Measurements from ENCODE around the gene GPN1. TPM values are rescaled to one million over a fixed set of nuclear protein-coding genes. Genes with fewer than 3 reads are reported as not detected.

The GPN1 gene
- total RNA-seq, 1 experiment from 2014 or later = 48.5 TPM

DNA sequence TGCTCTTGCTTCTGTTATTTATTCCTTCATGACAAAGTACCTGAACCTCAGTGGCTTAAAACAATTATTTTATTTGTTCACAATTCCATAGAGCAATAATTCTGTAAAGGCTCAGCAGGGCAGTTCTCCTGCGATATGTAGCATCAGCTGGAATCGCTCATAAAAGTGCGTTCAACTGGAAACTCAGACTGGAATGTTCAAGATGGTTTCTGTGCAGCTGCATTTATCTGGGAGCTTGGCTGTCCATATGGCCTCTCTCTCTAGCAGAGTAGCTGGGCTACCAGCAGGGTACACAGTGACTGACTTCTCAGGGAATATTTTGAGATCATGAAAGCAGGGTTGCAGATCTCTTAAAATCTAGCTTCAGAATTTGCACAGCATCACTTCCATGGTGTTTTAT lies 13.5 kb upstream of the GPN1 start:
- no peaks in the 10 kb centered on the region for H3K9me3 ChIP-seq (ENCODE audit: control insufficient read depth, low read depth, low read length)
- no peak overlapping the region for H2BK120ac ChIP-seq (ENCODE audit: low read depth, low read length, poor library complexity, severe bottlenecking)
- no peak overlapping the region for H3K27ac ChIP-seq (ENCODE audit: insufficient read length, low read depth, low read length)
- H3K79me2 ChIP-seq (ENCODE audit: insufficient read depth, low read length) = no peaks in the 10 kb centered on the region
- H2BK12ac ChIP-seq (ENCODE audit: insufficient read length, low read depth, low read length) = no peak overlapping the region
- H3K79me1 ChIP-seq (ENCODE audit: insufficient read depth, low read depth, low read length, poor library complexity, severe bottlenecking) = no peaks in the 10 kb centered on the region
- no peak overlapping the region for H2AFZ ChIP-seq (ENCODE audit: low read length)
- no peak for DNase-seq
- no peak overlapping the region for H3K23ac ChIP-seq (ENCODE audit: insufficient read length, low read depth, low read length)
- H4K5ac ChIP-seq (ENCODE audit: insufficient read length, low read depth, low read length) = no peak overlapping the region
- no peak overlapping the region for H2BK20ac ChIP-seq (ENCODE audit: low read depth, low read length, poor library complexity, severe bottlenecking)
- TF ChIP-seq, protein P1, sequence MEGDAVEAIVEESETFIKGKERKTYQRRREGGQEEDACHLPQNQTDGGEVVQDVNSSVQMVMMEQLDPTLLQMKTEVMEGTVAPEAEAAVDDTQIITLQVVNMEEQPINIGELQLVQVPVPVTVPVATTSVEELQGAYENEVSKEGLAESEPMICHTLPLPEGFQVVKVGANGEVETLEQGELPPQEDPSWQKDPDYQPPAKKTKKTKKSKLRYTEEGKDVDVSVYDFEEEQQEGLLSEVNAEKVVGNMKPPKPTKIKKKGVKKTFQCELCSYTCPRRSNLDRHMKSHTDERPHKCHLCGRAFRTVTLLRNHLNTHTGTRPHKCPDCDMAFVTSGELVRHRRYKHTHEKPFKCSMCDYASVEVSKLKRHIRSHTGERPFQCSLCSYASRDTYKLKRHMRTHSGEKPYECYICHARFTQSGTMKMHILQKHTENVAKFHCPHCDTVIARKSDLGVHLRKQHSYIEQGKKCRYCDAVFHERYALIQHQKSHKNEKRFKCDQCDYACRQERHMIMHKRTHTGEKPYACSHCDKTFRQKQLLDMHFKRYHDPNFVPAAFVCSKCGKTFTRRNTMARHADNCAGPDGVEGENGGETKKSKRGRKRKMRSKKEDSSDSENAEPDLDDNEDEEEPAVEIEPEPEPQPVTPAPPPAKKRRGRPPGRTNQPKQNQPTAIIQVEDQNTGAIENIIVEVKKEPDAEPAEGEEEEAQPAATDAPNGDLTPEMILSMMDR (conservative IDR thresholded peaks at IDR 0.05) = no peak
- no peak overlapping the region for H3K18ac ChIP-seq (ENCODE audit: insufficient read length, low read depth, low read length)
- WGBS (ENCODE audit: extremely low coverage, insufficient read length, low lambda C conversion rate) = no CpG with 5 or more reads among the region's 3 CpGs
- peaks cover 23 to 63% (median 59%) of the 10 kb centered on the region in 3 experiments; a peak in 6 of 7 replicates for H3K36me3 Mint-ChIP-seq (ENCODE audit: insufficient read depth in 1 of 3, low read depth in 3 of 3)
- H3K4me3 Mint-ChIP-seq = no peak overlapping the region
- no peak overlapping the region for H2BK15ac ChIP-seq (ENCODE audit: low read depth, low read length)
- H3K9me3 Mint-ChIP-seq = no peaks in the 10 kb centered on the region
- H3K27ac Mint-ChIP-seq = no peak overlapping the region
- H2BK5ac ChIP-seq (ENCODE audit: insufficient read length, low read length) = no peak overlapping the region
- no peak overlapping the region for H3K14ac ChIP-seq (ENCODE audit: insufficient read depth, low read length)
- H3K56ac ChIP-seq (ENCODE audit: insufficient read length, low read depth, low read length) = no peak overlapping the region
- no peak overlapping the region for H2AK5ac ChIP-seq (ENCODE audit: insufficient read length, low read length)
- H3T11ph ChIP-seq (ENCODE audit: low read length) = no peak overlapping the region
- no peak overlapping the region for H4K91ac ChIP-seq (ENCODE audit: insufficient read length, low read depth, low read length)
- no peaks in the 10 kb centered on the region for H3K4me1 Mint-ChIP-seq
- H3K9ac ChIP-seq (ENCODE audit: extremely low read depth, insufficient read length, low read length) = no peak overlapping the region
- no peaks in the 10 kb centered on the region for H3K27me3 Mint-ChIP-seq (ENCODE audit: low read depth)
- no peak overlapping the region for H3K4me2 ChIP-seq (ENCODE audit: insufficient read depth, insufficient read length, low read length)
- no peaks in the 10 kb centered on the region for H4K20me1 ChIP-seq (ENCODE audit: control insufficient read depth, insufficient read depth, insufficient read length)
- H3K4me1 ChIP-seq (ENCODE audit: insufficient read depth, low read length) = no peaks in the 10 kb centered on the region
- no peaks in the 10 kb centered on the region; the same call in 1 of the 2 replicates for H3K27me3 ChIP-seq (ENCODE audit: insufficient read depth, low read length)
- H3K4ac ChIP-seq (ENCODE audit: low read depth, low read length) = no peak overlapping the region
- no peaks in the 10 kb centered on the region for H3K23me2 ChIP-seq (ENCODE audit: insufficient read length, low read depth, low read length, poor library complexity, severe bottlenecking)
- no peak overlapping the region for H4K8ac ChIP-seq (replicated peaks; ENCODE audit: insufficient read length, low read depth, low read length)
